HepG2 (cell line): ENCODE data around the gene EFNA4. TPM values are rescaled to one million over a fixed set of nuclear protein-coding genes. Genes with fewer than 3 reads are reported as not detected.
A peak's percentile ranks its signal among the peaks of the same experiment; 100 is the strongest.

Experiments
- BHLHE40 ChIP-seq: IDR thresholded peaks from 2 replicates; pipeline ENCODE4 v1.6.1; 2011; ENCODE audit warnings: low read length, improper control_type of control experiment
- FOXO4 ChIP-seq: sonication (generic); formaldehyde crosslinking; conservative IDR thresholded peaks from 2 replicates; pipeline ENCODE4 v1.8.1; 2023; ENCODE audit warnings: missing genetic modification reagents
- HBP1 ChIP-seq: IDR thresholded peaks from 2 replicates; pipeline ENCODE4 v1.6.1; 2016; ENCODE audit warnings: low read depth, control low read depth
- HDAC1 ChIP-seq: sonication (generic); formaldehyde crosslinking; IDR thresholded peaks from 2 replicates; pipeline ENCODE4 v1.5.1; 2020; ENCODE audit warnings: mild to moderate bottlenecking, missing genetic modification reagents
- HIC2 ChIP-seq: sonication (generic); formaldehyde crosslinking; IDR thresholded peaks from 2 replicates; pipeline ENCODE4 v1.9.0; 2022; ENCODE audit warnings: low read depth, missing genetic modification reagents
- MTA3 ChIP-seq: sonication (generic); formaldehyde crosslinking; IDR thresholded peaks from 2 replicates; pipeline ENCODE4 v1.4.0; 2020; ENCODE audit warnings: missing genetic modification reagents
- MTF2 ChIP-seq: sonication (generic); formaldehyde crosslinking; IDR thresholded peaks from 2 replicates; pipeline ENCODE4 v1.5.0; 2020; ENCODE audit warnings: missing genetic modification reagents, borderline replicate concordance
- NCOA5 ChIP-seq: sonication (generic); formaldehyde crosslinking; IDR thresholded peaks from 2 replicates; pipeline ENCODE4 v1.4.0; 2020; ENCODE audit warnings: missing genetic modification reagents
- NR2F2 ChIP-seq: IDR thresholded peaks from 2 replicates; pipeline ENCODE4 v1.6.1; 2012; ENCODE audit warnings: low read depth, inconsistent platforms, borderline replicate concordance
- PHF5A ChIP-seq: IDR thresholded peaks from one replicate; pipeline ENCODE4 v1.6.1; 2018; ENCODE audit warnings: low read depth, missing genetic modification reagents; ENCODE audit not compliant: unreplicated experiment
- PRDM10 ChIP-seq: sonication (generic); formaldehyde crosslinking; IDR thresholded peaks from 2 replicates; pipeline ENCODE4 v1.4.0; 2020; ENCODE audit warnings: low read depth, missing genetic modification reagents
- TEAD3 ChIP-seq: optimal IDR thresholded peaks from 2 replicates; pipeline ENCODE3; 2016; ENCODE audit warnings: borderline replicate concordance
- TMF1 ChIP-seq: sonication (generic); formaldehyde crosslinking; IDR thresholded peaks from 2 replicates; pipeline ENCODE4 v1.8.1; 2022; ENCODE audit warnings: low read depth, missing genetic modification reagents
- ZFP36 ChIP-seq: fragments of 150-350 bp; IDR thresholded peaks from 2 replicates; pipeline ENCODE4 v1.6.1; 2018; ENCODE audit warnings: borderline replicate concordance, low read length, low read depth; ENCODE audit not compliant: partially characterized antibody
- ZGPAT ChIP-seq: IDR thresholded peaks from 2 replicates; pipeline ENCODE4 v1.6.1; 2016; ENCODE audit warnings: mild to moderate bottlenecking
- ZKSCAN1 ChIP-seq: fragments of 150-350 bp; IDR thresholded peaks from 2 replicates; pipeline ENCODE4 v1.6.1; 2014; ENCODE audit warnings: low read length
- ZMAT5 ChIP-seq: sonication (generic); formaldehyde crosslinking; IDR thresholded peaks from 2 replicates; pipeline ENCODE4 v1.5.0; 2020; ENCODE audit warnings: mild to moderate bottlenecking, low read depth, missing genetic modification reagents, borderline replicate concordance
- ZNF781 ChIP-seq: sonication (generic); formaldehyde crosslinking; IDR thresholded peaks from 2 replicates; pipeline ENCODE4 v1.5.1; 2020; ENCODE audit warnings: borderline replicate concordance, mild to moderate bottlenecking, missing genetic modification reagents; ENCODE audit errors: not compliant biosample characterization
- polyA plus RNA-seq, 8 experiments: library from polyadenylated mRNA; depleted of rRNA in 3 of 8; stranded (reverse) in 7 of 8; unstranded in 1 of 8; fragments of >200 nt; fragmentation: Illumina TruSeq in 4 of 8; extraction: Trizol in 4 of 8; gene quantifications; 2 replicates each; pipeline versions ENCODE4 v1.2.1 to v1.2.3, GENCODE V29; 2011 to 2016; ENCODE audit warnings: low read depth in 4 of 8, missing spikeins in 1 of 8, mixed read lengths in 1 of 8; ENCODE audit not compliant: insufficient read depth in 1 of 8
- total RNA-seq, 5 experiments: library from RNA; depleted of rRNA; stranded (reverse); fragments of >200 nt; fragmentation: Illumina TruSeq; extraction: Trizol; gene quantifications; 2 replicates each; pipeline ENCODE4 v1.2.3, GENCODE V29; 2016; ENCODE audit warnings: low read depth in 1 of 5

The EFNA4 gene
- total and polyA plus RNA-seq, 2 of the 13 experiments (the other 11 are each of a cell fraction or from before 2014, with no cell fraction given) = 12.0 to 17.2 TPM

GRCh38 chr1:155050560-155051341 is 12.8 kb upstream of the EFNA4 start, which contains the start of gene ADAM15 (continued):
- TF ChIP-seq ZNF781 (CRISPR knock-in tag) = peak; percentile 87
- peak; percentile 76 for TF ChIP-seq HBP1
- 0 out of 2 replicates have a peak, but pooled peaks have one; percentile 73 for TF ChIP-seq FOXO4
- peak; percentile 29; the same call in 1 of the 2 replicates for TF ChIP-seq PRDM10 (CRISPR knock-in tag)
- no peak for TF ChIP-seq ZMAT5 (CRISPR knock-in tag)
- TF ChIP-seq ZKSCAN1 = no peak
- peak; percentile 26; the same call in 1 of the 2 replicates for TF ChIP-seq TMF1
- peak; percentile 87; the same call in 1 of the 2 replicates for TF ChIP-seq MTF2 (CRISPR knock-in tag)
- peak; percentile 91 for TF ChIP-seq HDAC1 (CRISPR knock-in tag)
- no peak for TF ChIP-seq ZFP36
- TF ChIP-seq PHF5A (CRISPR knock-in tag) = peak; percentile 48
- TF ChIP-seq HIC2 (CRISPR knock-in tag) = peak; percentile 91
- TF ChIP-seq ZGPAT (CRISPR knock-in tag) = peak; percentile 87
- no peak; the same call in 1 of the 2 replicates for TF ChIP-seq NR2F2
- no peak for TF ChIP-seq NCOA5 (CRISPR knock-in tag)
- TF ChIP-seq BHLHE40 = 0 out of 2 replicates have a peak, but pooled peaks have one; percentile 30
- TF ChIP-seq MTA3 (CRISPR knock-in tag) = no peak
- peak; percentile 33 for TF ChIP-seq TEAD3 (CRISPR knock-in tag)
